SK-N-SH (cell line): Measurements from ENCODE around the gene SLC7A1.

Source experiments
- FOSL2 ChIP-seq: IDR thresholded peaks from 2 replicates; pipeline ENCODE4 v1.4.0; 2012; ENCODE audit warnings: low read depth, mild to moderate bottlenecking, moderate library complexity, borderline replicate concordance
- GATA2 ChIP-seq: sonication (generic); formaldehyde crosslinking; IDR thresholded peaks from 2 replicates; pipeline ENCODE4 v1.5.0; 2020; ENCODE audit warnings: mild to moderate bottlenecking, missing genetic modification reagents
- NRF1 ChIP-seq: IDR thresholded peaks from 2 replicates; pipeline ENCODE4 v1.6.1; 2012; ENCODE audit warnings: low read depth, mild to moderate bottlenecking, low read length
- TF ChIP-seq, protein P1 (sequence below): fragments of 200-600 bp; sonication (generic); IDR thresholded peaks from 2 replicates; pipeline ENCODE4 v1.6.1; 2017; ENCODE audit warnings: antibody characterized with exemption, mild to moderate bottlenecking, moderate library complexity

DNA sequence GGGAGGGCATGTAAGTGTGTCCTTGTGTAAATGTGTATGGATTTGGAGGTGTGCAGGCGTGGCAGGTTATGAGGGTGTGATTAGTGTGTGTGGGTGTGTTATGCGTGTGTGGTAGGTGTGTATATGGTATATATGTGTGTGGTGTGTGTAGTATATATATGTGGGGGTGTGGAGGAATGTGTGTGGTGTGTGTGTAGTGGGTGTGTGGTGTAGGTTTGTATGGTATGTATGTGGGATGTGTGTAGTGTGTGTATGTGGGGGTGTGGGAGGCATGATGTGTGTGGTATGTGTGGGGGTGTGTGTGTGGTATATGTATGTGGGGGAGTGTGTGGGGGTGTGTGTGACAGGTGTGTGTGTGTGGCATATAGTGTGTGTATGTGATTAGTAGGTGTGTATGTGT lies 104.2 kb downstream of the SLC7A1 start:
- no peak for TF ChIP-seq FOSL2
- TF ChIP-seq, protein P1, sequence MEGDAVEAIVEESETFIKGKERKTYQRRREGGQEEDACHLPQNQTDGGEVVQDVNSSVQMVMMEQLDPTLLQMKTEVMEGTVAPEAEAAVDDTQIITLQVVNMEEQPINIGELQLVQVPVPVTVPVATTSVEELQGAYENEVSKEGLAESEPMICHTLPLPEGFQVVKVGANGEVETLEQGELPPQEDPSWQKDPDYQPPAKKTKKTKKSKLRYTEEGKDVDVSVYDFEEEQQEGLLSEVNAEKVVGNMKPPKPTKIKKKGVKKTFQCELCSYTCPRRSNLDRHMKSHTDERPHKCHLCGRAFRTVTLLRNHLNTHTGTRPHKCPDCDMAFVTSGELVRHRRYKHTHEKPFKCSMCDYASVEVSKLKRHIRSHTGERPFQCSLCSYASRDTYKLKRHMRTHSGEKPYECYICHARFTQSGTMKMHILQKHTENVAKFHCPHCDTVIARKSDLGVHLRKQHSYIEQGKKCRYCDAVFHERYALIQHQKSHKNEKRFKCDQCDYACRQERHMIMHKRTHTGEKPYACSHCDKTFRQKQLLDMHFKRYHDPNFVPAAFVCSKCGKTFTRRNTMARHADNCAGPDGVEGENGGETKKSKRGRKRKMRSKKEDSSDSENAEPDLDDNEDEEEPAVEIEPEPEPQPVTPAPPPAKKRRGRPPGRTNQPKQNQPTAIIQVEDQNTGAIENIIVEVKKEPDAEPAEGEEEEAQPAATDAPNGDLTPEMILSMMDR, result no peak
- no peak for TF ChIP-seq GATA2 (CRISPR knock-in tag)
- no peak for TF ChIP-seq NRF1
